Loucy (cell line): ENCODE measurements around the gene KSR1.

Experiments used
- EZH2phosphoT487 ChIP-seq: fragments of 200-600 bp; IDR thresholded peaks from 2 replicates; pipeline ENCODE4 v1.6.1; 2018; ENCODE audit warnings: antibody characterized with exemption, mild to moderate bottlenecking, moderate library complexity, borderline replicate concordance
- TF ChIP-seq, protein P1 (sequence below): fragments of 200-600 bp; sonication (generic); conservative IDR thresholded peaks from 2 replicates; pipeline ENCODE4 v1.5.1; 2014; ENCODE audit warnings: mild to moderate bottlenecking, antibody characterized with exemption, low read length

DNA sequence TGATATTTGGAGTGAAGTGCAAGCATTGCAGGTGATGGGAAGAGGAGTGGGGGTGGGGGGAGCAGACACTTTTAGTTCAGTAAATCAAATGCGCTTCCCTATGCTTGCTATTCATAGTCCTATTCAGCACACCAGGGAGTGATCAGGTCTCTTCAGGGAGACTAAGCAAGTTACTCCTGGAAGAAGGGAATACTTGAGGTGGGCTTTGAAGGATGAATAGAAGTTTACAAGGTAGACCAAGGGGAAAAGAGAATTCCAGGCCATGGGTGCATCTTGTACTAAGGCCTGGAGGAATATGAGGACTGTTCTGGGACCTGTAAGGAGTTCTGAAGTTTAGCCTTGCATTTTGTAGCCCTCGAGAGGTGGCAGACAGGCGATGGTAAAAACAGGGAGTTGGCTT lies 134.6 kb downstream of the KSR1 start:
- TF ChIP-seq, protein P1, sequence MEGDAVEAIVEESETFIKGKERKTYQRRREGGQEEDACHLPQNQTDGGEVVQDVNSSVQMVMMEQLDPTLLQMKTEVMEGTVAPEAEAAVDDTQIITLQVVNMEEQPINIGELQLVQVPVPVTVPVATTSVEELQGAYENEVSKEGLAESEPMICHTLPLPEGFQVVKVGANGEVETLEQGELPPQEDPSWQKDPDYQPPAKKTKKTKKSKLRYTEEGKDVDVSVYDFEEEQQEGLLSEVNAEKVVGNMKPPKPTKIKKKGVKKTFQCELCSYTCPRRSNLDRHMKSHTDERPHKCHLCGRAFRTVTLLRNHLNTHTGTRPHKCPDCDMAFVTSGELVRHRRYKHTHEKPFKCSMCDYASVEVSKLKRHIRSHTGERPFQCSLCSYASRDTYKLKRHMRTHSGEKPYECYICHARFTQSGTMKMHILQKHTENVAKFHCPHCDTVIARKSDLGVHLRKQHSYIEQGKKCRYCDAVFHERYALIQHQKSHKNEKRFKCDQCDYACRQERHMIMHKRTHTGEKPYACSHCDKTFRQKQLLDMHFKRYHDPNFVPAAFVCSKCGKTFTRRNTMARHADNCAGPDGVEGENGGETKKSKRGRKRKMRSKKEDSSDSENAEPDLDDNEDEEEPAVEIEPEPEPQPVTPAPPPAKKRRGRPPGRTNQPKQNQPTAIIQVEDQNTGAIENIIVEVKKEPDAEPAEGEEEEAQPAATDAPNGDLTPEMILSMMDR = no peak
- no peak for TF ChIP-seq EZH2phosphoT487
